ENCODE results near the gene P2RY6.

DNA sequence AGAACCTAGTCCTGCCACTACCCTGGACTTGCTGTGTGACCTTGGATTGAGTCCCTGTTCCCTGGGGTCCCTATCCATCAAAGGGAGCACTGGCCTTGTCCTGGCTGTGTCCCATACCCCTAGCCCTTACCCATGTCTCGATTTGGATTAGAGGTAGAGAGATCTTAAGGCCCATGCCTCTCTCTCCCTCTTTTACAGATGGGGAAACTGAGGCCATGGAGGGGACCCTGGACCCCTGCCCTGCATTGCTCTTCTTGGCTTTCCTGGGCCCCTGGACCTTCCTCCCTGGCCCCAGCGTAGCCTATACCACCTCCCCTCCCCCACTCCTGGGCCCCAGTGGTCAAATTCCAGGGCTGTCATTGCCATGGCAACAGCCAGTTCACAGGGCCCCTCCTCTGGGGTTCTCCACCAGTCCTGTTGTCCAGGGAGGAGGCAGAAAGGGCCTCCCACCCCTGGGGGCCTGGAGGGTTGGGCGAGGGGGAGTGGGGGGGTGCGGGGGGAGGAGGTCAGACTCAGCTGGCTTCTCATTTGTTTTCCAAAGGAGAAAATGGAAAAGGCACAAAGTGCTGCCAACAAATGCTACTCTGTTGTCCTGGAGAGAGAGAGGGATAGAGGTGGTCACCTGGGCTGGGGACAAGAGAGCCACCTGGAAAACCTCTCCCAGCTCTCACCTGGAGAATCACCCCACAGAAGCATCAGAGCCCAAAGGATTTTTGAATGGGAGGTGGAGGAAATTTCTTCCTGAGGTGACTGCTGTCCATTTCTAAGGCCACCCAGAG is 59.2 kb downstream of the P2RY6 start:
- TF ChIP-seq, protein P1, sequence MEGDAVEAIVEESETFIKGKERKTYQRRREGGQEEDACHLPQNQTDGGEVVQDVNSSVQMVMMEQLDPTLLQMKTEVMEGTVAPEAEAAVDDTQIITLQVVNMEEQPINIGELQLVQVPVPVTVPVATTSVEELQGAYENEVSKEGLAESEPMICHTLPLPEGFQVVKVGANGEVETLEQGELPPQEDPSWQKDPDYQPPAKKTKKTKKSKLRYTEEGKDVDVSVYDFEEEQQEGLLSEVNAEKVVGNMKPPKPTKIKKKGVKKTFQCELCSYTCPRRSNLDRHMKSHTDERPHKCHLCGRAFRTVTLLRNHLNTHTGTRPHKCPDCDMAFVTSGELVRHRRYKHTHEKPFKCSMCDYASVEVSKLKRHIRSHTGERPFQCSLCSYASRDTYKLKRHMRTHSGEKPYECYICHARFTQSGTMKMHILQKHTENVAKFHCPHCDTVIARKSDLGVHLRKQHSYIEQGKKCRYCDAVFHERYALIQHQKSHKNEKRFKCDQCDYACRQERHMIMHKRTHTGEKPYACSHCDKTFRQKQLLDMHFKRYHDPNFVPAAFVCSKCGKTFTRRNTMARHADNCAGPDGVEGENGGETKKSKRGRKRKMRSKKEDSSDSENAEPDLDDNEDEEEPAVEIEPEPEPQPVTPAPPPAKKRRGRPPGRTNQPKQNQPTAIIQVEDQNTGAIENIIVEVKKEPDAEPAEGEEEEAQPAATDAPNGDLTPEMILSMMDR (IDR thresholded peaks at IDR 0.05): no peak
- no peak for TF ChIP-seq POLR2A (IDR thresholded peaks at IDR 0.05)

Measured in lower leg skin (tissue), 3 donors.